GM13976 (cell line): ENCODE measurements around the gene PHOSPHO1.

Source experiments
- DNase-seq: peaks from one replicate; pipeline ENCODE4 v3.0.0; 2012; ENCODE audit warnings: low spot score
- in situ Hi-C: fragments of 300-500 bp; cut with MboI; formaldehyde crosslinking; loops from one replicate; pipeline ENCODE4 v1.12.0; 2022; ENCODE audit warnings: low sequenced_read_pairs, mixed read lengths, inconsistent platforms; ENCODE audit not compliant: unreplicated experiment
- TF ChIP-seq, protein P1 (sequence below): IDR thresholded peaks from 2 replicates; pipeline ENCODE4 v1.5.1; 2012; ENCODE audit warnings: borderline replicate concordance, mild to moderate bottlenecking; ENCODE audit not compliant: insufficient read depth; ENCODE audit errors: extremely low read depth, missing control alignments, control extremely low read depth

The PHOSPHO1 gene

DNA sequence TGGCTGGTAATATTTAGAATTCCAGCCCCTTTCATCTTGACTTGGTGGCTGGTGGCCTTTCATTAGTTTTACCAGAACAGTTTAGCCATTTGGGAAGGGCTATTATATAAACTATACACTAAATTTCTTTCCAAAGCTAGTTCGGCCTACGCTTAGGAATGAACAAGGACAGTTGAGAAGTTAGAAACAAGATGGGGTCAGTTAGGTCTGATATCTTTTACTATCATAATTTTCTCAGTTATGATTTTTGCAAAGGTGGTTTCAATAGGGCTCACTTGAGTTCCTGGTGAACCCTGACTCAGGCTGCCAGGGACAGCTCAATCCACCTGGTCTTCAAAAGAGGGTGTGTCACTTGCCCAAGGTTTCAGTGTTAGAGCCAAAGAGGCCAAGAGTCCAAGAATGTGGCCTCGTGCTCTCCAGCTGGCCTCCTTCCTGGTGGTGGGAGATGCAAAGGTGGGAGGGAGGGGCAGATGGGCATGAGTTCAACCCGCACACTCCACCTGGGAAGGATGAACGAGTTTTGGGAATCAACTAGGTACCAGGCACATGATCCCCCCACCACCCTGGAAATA is 4.0 kb upstream of the PHOSPHO1 start:
- in situ Hi-C loops = no loop called here
- no peak for DNase-seq
- TF ChIP-seq, protein P1, sequence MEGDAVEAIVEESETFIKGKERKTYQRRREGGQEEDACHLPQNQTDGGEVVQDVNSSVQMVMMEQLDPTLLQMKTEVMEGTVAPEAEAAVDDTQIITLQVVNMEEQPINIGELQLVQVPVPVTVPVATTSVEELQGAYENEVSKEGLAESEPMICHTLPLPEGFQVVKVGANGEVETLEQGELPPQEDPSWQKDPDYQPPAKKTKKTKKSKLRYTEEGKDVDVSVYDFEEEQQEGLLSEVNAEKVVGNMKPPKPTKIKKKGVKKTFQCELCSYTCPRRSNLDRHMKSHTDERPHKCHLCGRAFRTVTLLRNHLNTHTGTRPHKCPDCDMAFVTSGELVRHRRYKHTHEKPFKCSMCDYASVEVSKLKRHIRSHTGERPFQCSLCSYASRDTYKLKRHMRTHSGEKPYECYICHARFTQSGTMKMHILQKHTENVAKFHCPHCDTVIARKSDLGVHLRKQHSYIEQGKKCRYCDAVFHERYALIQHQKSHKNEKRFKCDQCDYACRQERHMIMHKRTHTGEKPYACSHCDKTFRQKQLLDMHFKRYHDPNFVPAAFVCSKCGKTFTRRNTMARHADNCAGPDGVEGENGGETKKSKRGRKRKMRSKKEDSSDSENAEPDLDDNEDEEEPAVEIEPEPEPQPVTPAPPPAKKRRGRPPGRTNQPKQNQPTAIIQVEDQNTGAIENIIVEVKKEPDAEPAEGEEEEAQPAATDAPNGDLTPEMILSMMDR = no peak

DNA sequence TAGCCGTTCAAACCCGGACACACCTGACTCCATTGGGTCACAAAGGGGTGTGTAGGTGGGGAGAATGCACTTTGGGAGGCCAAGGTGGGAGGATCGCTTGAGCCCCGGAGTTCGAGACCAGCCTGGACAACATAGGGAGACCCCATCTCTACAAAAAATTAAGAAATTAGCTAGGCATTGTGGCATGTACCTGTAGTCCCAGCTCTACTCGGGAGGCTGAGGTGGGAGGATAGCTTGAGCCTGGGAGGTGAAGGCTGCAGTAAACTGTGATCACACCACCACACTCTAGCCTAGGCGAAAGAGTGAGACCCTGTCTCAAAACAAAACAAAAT is 942 bp upstream of the PHOSPHO1 start:
- in situ Hi-C loops = no loop called here
- TF ChIP-seq, protein P1 = no peak

DNA sequence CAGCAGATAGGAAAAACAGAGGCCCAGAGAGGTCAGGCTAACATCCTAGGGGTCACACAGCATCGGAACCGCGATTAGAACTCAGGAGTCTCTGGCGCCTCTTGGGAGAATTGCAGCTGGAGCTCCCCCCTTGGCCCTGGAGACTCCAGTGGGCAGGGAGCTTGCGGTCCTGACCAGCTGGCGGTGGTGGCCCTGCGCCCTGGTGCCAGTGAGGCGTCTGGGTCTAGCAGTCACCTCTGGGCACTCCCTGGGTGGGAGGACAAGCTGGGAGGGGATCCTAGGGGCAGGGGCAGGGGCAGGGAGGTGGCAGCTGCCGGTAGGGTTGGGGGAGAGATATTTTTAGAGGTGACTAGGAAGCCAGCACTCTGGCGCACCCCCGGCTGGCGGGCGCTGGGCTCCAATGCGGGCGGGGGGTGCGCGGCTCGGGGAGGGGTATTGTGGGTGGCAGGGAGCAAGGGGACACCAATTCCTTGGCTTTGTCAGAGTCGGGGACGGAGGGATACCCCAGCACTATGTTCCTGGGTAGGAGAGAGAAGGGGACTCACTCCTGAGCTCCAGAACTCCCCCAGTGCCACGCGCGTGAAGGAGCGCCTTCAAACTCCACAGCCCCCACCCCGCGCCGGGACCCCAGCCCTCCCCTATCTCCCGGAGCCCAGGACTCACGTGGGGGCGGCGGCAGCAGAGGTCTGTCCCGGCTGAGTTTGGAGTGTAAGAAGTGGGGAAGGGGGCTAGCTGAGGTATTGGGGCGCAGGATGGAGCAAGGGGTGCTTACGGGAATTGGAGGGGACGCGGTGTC is 584 bp downstream of the PHOSPHO1 start:
- TF ChIP-seq, protein P1 = no peak
- in situ Hi-C loops = loop anchor here (5.0 kb wide), 1 partner anchor 43 kb away; no protein-coding TSS in a partner anchor
- DNase-seq = no peak

More for the DNA sequence above, 942 bp upstream of the PHOSPHO1 start:
- DNase-seq = no peak

DNA sequence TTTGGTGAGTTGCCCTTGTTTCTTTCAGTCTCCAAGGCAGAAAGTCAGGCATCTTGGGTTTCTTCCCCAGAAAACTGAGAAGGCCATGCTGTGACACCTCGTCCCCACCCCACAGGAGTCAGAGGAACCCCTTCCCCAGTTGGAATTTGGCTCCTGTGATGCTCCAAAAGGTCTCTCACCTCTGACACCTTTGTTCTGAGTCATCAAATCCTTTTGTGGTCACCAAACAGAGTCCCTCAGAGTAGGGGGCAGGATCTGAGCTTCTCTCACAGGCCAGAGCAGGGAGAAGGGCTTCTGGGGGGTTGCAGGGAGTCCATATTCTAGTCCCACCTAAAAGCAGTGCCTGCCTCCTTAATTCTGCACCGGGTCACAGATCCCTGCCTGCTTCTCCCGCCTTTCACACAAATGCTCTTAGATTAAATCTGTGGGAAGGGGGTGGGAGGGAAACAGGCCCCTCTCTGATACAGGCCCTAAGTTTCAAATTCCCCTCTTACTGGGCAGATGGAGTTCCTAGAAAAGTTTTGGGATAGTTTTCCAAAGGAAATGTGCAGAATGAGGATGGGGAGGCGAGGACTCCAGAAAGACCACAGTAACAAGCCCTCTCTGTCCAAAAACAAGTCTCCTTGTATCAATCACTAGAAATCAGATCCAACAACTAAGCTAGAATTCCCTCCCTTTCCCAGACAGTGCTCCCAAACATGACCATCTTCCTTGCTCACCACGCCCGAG is 1.3 kb downstream of the PHOSPHO1 start:
- in situ Hi-C loops = loop anchor here (5.0 kb wide), 1 partner anchor 42 kb away; no protein-coding TSS in a partner anchor
- TF ChIP-seq, protein P1 = no peak
- DNase-seq = no peak

DNA sequence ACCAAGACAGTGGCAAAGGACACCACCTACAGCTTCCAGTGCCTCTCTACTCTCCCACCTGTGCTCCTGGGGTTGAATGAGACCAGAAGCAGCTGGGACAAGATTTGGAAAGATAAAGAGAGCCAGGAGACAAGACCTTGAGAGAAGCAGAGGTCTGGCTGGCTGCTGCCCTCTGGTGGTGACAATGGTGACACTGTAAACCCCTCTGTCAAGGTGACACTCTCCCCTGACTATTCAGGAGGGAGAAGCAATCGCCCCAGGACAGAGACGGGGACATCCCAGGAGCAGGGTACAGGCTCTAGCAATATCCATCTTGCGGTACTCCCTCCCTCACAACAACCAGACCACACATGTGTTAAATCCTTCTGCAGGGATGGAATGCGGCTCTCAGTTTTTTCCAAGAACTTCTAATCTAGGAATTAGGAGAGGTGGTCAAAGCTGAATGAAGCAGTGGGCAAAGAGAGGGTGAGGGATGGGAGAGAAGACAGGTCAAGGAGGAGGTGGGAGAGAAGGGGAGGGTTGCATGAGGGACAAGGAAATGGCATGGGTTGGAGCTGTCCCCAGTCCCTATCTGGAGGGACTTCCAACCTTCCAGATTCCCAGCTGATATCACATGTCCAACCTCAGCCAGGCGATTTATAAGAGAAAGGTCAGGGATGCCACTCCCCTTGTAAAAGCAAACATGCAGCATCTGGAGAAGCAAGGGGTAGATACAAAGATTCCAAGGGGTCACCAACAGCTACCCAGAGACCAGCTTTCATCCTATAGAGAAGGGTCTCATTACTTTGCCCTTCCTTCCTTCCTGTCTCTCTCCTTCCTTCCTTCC is 2.9 kb downstream of the PHOSPHO1 start:
- in situ Hi-C loops = loop anchor here (5.0 kb wide), 1 partner anchor 40 kb away; no protein-coding TSS in a partner anchor
- TF ChIP-seq, protein P1 = peak; percentile 74
- DNase-seq = peak; percentile 81
